AG09309 (cell line): ENCODE data around the gene GREB1.

Source experiments
- DNase-seq: peaks from one replicate; pipeline ENCODE4 v3.0.0-alpha.2; 2010; ENCODE audit warnings: low read depth
- H3K4me3 ChIP-seq: 2 replicates; pipeline ENCODE4 v1.5.1; 2011; ENCODE audit warnings: mild to moderate bottlenecking, low read depth, low read length, moderate library complexity; ENCODE audit not compliant: control insufficient read depth
- CTCF ChIP-seq: IDR thresholded peaks from 2 replicates; pipeline ENCODE4 v1.5.1; 2011; ENCODE audit warnings: mild to moderate bottlenecking, low read depth, low read length, inconsistent platforms; ENCODE audit not compliant: insufficient read depth, control insufficient read depth; ENCODE audit errors: missing control alignments

The GREB1 gene

DNA sequence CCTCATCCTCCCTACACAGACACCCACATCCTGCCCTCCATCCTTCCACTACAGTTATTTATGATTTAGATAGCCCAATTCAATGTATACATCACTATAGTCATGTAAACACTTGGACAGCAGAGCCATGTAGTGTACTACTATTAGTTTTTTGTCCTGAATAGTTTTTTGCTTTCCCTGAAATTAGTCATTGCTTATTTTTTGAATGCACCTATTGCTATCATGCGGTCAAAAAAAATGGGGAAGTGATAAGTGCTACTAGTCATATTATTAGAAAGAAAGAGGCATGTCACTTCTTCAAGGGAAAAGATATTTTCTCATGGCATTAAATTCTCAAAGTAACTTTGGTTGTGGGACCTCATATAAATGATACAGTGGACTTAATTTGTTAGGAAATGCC, 6.8 kb upstream of the GREB1 start:
- DNase-seq = no peak
- no peak for TF ChIP-seq CTCF
- H3K4me3 ChIP-seq = no peak overlapping the region

GRCh38 chr2:11528228-11528627, 5.6 kb upstream of the GREB1 start:
- no peak for TF ChIP-seq CTCF
- DNase-seq = no peak
- H3K4me3 ChIP-seq = no peak overlapping the region

GRCh38 chr2:11530864-11531465, 2.9 kb upstream of the GREB1 start:
- TF ChIP-seq CTCF = no peak
- no peak for DNase-seq
- H3K4me3 ChIP-seq = no peak overlapping the region

GRCh38 chr2:11532416-11533055, 1.3 kb upstream of the GREB1 start:
- DNase-seq = peak; percentile 25

DNA sequence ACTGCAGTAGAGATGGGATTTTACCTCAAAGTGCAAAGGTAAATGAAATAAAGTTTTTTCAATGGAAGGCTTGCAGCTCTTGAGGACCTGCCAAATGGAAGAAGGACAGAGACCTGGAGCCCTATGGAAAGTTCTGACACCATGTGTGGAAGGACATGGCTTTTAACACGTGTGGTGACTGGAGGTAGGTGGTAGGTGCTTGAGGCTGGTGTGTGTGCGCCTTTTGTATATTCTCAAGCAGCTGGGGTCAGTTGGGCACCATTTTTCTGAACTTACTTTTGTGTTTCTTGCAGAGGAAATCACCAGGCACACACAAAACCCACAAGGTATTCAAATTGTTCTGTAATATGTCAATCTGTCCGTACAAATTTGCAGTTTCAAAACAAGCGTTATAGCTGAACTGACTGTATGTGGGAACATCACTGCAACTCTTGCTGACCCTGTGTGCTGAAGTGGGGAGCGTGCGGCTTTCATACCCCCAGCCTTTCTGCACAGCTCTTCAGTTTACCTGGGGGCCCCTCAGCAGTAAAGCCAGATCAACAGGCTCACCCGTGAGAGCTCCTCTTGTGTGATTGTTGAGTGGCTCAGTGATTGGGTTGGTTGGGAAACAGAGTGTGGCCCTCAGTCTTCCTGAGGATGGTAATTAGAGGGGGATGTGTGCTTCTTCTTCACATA, 363 bp downstream of the GREB1 start:
- TF ChIP-seq CTCF = no peak
- DNase-seq = no peak
- H3K4me3 ChIP-seq = no peak overlapping the region

More at GRCh38 chr2:11532416-11533055, 1.3 kb upstream of the GREB1 start:
- H3K4me3 ChIP-seq = no peak overlapping the region
- no peak for TF ChIP-seq CTCF

DNA sequence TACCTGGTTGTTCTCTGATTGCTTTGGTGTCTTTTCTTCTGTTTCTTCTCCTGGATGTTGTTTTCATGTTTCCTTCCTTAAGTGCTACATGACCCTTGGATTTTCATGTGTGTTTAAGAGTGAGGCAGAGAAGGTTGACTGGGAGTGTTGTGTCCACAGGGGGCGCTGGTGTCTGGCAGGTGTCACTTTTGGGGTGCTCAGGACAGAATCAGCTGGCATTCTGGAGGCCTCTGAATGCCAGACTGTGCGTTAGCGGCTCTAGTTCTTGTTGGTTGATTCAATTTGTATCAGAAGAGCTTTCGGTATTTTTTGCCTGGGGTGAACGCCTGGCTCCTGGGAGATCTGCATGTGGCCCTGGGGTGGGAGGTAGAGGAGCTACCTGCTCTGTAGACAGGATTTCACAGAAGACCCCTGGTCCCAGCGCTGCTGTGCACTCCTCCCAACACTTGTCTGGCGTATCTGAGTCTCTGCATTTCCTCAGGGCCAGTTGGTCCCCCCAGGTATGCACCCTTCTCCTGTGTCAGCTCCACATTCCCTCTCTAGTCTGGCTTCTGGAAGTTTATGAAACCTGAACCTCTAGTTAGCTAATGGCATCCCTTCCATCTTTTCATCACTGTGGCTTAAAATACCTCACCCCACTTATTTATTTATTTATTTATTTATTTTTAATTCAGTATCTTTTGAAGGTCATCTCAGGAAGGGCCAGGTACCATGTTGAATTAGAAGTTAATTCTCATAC, 1.1 kb downstream of the GREB1 start:
- DNase-seq = no peak
- peak; percentile 27 for TF ChIP-seq CTCF
- H3K4me3 ChIP-seq = no peak overlapping the region
